Type B pancreatic cell (in vitro differentiated cells): ENCODE data around the gene GART. TPM values are rescaled to one million over a fixed set of nuclear protein-coding genes. Genes with fewer than 3 reads are reported as not detected.

Source experiments
- DNase-seq: peaks from one replicate; pipeline ENCODE4 v3.0.0; 2021; ENCODE audit warnings: mixed read lengths; ENCODE audit not compliant: unreplicated experiment; ENCODE audit errors: extremely low spot score
- H3K27ac Mint-ChIP-seq: 2 replicates; pipeline ENCODE4 v1.8.0; 2021; ENCODE audit warnings: mild to moderate bottlenecking, mixed read lengths
- H3K27me3 Mint-ChIP-seq: 2 replicates; pipeline ENCODE4 v1.8.0; 2021; ENCODE audit warnings: mixed read lengths
- H3K36me3 Mint-ChIP-seq: 2 replicates; pipeline ENCODE4 v1.8.0; 2021; ENCODE audit warnings: mixed read lengths
- H3K4me1 Mint-ChIP-seq: one replicate; pipeline ENCODE4 v1.8.0; 2021; ENCODE audit warnings: mixed read lengths; ENCODE audit not compliant: unreplicated experiment
- H3K4me3 Mint-ChIP-seq: 2 replicates; pipeline ENCODE4 v1.8.0; 2021; ENCODE audit warnings: mild to moderate bottlenecking, mixed read lengths
- H3K9me3 Mint-ChIP-seq: 2 replicates; pipeline ENCODE4 v1.8.0; 2021; ENCODE audit warnings: mixed read lengths
- total RNA-seq: library from RNA; stranded (reverse); gene quantifications from 2 replicates; pipeline ENCODE4 v1.2.1, GENCODE V29; 2021; ENCODE audit warnings: low replicate concordance
- TF ChIP-seq, protein P1 (sequence below): fragments of 200-600 bp; sonication (generic); conservative IDR thresholded peaks from 2 replicates; pipeline ENCODE4 v1.5.0; 2021; ENCODE audit warnings: antibody characterized with exemption, mild to moderate bottlenecking

The GART gene
- total RNA-seq, 1 donor from 2014 or later = 107 TPM

DNA sequence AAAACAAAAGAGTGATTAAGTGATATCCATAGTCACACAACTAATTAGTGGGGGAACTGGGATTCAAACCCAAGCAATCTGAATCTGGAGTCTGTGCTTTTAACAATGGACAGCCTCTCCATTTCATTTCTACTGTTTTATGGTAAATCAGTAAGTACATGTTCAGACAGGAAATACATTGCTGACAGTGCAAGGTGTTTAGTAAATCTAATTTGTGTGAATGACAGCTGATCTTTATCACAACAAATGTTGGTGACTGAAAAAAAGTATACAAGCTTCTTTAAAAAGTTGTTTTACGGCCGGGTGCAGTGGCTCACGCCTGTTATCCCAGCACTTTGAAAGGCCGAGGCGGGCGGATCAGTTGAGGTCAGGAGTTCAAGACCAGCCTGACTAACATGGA lies 26.0 kb upstream of the GART start:
- peaks cover 23% of the 10 kb centered on the region for H3K36me3 Mint-ChIP-seq
- no peaks in the 10 kb centered on the region for H3K9me3 Mint-ChIP-seq
- DNase-seq = no peak
- H3K27ac Mint-ChIP-seq = no peak overlapping the region
- H3K27me3 Mint-ChIP-seq = no peaks in the 10 kb centered on the region
- TF ChIP-seq, protein P1, sequence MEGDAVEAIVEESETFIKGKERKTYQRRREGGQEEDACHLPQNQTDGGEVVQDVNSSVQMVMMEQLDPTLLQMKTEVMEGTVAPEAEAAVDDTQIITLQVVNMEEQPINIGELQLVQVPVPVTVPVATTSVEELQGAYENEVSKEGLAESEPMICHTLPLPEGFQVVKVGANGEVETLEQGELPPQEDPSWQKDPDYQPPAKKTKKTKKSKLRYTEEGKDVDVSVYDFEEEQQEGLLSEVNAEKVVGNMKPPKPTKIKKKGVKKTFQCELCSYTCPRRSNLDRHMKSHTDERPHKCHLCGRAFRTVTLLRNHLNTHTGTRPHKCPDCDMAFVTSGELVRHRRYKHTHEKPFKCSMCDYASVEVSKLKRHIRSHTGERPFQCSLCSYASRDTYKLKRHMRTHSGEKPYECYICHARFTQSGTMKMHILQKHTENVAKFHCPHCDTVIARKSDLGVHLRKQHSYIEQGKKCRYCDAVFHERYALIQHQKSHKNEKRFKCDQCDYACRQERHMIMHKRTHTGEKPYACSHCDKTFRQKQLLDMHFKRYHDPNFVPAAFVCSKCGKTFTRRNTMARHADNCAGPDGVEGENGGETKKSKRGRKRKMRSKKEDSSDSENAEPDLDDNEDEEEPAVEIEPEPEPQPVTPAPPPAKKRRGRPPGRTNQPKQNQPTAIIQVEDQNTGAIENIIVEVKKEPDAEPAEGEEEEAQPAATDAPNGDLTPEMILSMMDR = no peak
- no peak overlapping the region for H3K4me3 Mint-ChIP-seq
- H3K4me1 Mint-ChIP-seq = no peaks in the 10 kb centered on the region

DNA sequence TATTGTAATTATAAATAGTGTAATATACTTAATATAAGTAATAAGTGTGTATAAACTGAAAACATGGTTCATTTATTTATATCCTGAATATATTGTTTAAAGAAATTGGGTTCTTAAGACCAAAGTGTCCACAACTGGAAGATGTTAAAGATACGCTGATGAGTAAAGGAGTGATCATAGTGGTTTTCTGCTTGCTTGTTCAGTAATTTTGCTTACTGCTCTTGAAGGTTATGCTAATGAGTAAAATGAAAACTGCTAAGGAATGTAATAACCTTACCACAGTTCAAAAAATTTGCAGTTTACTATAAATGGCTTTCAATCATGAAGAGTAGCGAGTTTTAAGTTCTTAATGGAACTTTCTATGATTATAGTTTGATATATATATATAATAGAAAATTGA lies 24.6 kb upstream of the GART start:
- DNase-seq = no peak
- H3K9me3 Mint-ChIP-seq = no peaks in the 10 kb centered on the region
- no peaks in the 10 kb centered on the region for H3K4me1 Mint-ChIP-seq
- TF ChIP-seq, protein P1 = no peak
- H3K27me3 Mint-ChIP-seq = no peaks in the 10 kb centered on the region
- H3K4me3 Mint-ChIP-seq = no peak overlapping the region
- no peak overlapping the region for H3K27ac Mint-ChIP-seq
- peaks cover 25% of the 10 kb centered on the region for H3K36me3 Mint-ChIP-seq

DNA sequence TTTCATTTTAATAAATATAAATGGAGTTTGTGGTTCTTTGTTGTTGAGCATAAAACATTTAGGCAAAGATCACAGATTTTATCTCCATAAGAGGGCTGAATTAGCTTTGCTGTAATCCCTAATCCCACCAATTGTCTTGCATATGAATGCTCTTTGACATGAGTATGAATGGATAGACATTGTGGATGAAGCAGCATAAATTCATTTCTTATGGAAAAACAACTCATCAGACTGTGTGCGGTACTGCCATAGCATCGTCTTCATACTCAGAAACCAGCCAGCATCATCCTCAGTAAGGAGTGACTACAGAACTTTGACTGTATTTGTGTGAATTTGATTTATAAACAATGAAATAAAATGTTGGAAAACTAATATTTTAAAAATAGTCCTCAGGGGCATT lies 20.5 kb upstream of the GART start:
- no peaks in the 10 kb centered on the region for H3K27me3 Mint-ChIP-seq
- no peak overlapping the region for H3K27ac Mint-ChIP-seq
- DNase-seq = no peak
- no peaks in the 10 kb centered on the region for H3K9me3 Mint-ChIP-seq
- H3K4me3 Mint-ChIP-seq = no peak overlapping the region
- TF ChIP-seq, protein P1 = no peak
- H3K36me3 Mint-ChIP-seq = peaks cover 37% of the 10 kb centered on the region
- H3K4me1 Mint-ChIP-seq = no peaks in the 10 kb centered on the region

DNA sequence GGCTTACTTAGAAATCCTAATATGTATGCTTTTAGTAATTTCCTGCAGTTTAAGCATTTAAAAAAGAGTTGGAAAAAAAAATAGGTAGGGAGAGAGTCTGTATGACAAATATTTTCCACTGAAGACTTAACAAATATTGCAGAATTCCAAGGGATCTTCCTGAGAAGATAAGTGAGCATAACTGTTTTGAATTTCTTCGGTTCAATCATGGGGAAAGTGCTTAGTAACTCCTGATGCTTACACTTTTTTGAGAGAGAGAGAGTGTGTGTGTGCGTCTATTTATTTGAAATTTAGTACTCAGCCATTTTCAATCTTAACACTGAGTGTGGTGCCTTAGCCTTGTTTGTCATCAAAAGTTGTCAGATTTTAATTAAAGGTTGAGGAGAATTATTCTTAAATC lies 19.5 kb upstream of the GART start:
- H3K27me3 Mint-ChIP-seq = no peaks in the 10 kb centered on the region
- no peaks in the 10 kb centered on the region for H3K9me3 Mint-ChIP-seq
- TF ChIP-seq, protein P1 = no peak
- H3K4me3 Mint-ChIP-seq = no peak overlapping the region
- DNase-seq = no peak
- H3K36me3 Mint-ChIP-seq = peaks cover 44% of the 10 kb centered on the region
- no peaks in the 10 kb centered on the region for H3K4me1 Mint-ChIP-seq
- no peak overlapping the region for H3K27ac Mint-ChIP-seq

DNA sequence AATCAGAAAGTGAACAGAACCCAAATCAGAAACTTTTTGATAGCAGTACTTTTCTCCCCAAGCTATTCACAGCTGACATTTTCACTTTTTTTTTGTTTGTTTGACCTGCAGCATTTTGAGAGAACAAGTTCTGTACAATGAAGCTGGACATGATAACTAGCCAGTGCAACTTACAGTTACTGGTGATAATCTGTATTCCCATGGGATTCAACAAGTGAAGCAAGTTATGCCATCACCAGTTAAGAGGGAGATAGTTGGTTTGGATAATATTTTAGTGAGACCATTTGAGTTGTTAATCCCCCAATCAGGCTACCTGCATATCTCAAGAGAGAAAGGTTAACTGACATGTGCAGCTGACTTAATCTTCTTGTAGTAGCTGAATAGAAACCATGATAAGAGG lies 19.0 kb upstream of the GART start:
- Mint-ChIP-seq H3K27me3 (no peaks in the 10 kb centered on the region), H3K9me3 (no peaks in the 10 kb centered on the region), H3K4me1 (no peaks in the 10 kb centered on the region), H3K36me3 (peaks cover 48% of the 10 kb centered on the region), H3K27ac (no peak overlapping the region), H3K4me3 (no peak overlapping the region)
- no peak for DNase-seq
- TF ChIP-seq, protein P1 = no peak

DNA sequence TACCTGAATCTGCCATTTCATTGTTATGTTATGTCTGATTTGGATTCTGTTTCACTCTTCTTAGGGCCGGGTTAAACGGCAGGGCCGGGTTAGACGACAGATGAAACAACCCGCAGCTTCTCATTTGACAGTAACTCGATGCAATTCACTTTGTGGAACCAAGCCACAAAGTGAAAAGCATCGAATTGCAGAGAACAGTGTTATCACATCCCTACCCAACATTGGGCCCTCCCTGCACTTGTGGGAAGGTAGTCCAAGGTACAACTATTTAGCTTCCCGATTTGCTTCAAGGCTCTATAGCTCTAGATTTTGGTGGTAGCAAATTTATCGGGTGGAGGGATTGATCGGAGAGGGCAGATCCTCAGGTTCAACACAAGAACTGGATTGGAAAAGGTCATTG lies 17.9 kb upstream of the GART start:
- Mint-ChIP-seq H3K9me3 (no peaks in the 10 kb centered on the region), H3K4me3 (no peak overlapping the region), H3K27me3 (no peaks in the 10 kb centered on the region), H3K4me1 (no peaks in the 10 kb centered on the region), H3K27ac (no peak overlapping the region), H3K36me3 (peaks cover 57% of the 10 kb centered on the region)
- DNase-seq = no peak
- TF ChIP-seq, protein P1 = no peak
